Activated CD4-positive, CD25-positive, alpha-beta regulatory T cell (primary cell): ENCODE data around the gene SLC2A13.

Experiments
- DNase-seq, 4 experiments: peaks; one replicate each; lab custom pipeline; 2025; lab: John Stamatoyannopoulos, UW

SLC2A13 gene

DNA sequence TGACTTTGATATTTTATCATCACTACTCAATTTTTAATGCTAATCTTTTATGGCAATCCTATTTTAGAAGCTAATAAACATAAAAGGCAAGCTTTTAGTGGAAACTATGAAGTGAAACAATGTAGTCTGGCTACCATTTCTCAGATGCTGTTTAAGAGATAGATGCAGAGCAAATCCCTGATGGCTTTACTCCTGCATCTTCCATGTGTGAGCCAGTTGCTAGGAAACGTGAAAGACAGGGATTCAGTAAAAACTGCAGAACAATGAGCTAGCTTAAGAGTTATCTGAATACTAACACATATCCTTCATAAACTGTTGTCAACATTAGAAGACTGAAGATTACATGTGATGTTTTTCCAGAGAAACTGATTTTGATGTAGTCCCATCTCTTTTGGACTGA is 112.6 kb downstream of the SLC2A13 start:
- DNase-seq, result no peak

DNA sequence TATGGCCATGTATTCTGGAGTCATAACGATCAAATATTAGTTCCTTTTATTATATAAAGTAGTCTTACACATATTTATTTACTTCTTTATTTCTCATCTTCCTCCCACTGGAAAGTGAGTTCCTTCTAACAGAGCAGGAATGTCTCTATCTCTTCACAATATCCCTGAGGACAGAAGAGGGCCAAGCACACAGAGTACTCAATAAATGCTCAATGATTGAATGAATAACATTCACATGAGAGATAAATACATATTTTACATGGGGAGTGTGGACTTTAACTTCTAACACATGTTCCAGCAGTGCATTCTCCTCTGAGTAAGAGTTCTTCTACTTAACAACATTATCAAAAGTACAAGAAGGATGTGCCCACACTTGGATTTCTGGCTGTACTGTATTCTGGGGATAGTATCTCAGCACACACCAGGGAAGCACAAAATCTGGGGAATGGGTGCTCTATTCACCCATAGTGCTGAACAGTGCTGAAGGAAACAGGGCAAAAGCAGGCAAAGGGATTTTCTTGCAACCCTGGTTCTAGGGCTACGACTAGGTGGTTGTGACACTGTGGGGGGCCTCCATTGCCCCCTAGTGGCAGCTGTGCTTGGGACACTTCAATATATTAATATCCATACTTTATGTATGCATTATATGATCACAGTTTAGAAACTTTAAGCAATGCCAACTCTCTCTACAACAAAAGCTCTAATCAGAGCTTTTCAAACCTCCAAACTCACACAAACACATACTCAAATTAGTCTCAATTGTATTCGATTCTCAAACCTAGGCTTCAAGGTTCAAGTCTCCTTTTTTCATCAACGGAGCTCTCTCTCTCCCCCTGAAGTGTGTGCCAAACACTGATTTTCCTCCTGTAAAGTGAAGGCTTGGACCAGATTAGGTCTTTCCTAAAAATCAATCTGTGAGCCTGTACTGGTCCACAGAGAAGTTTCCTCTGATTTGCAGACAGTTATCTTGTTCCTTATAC is 115.5 kb downstream of the SLC2A13 start:
- DNase-seq, result peak; percentile 14 to 37 (median 26)

DNA sequence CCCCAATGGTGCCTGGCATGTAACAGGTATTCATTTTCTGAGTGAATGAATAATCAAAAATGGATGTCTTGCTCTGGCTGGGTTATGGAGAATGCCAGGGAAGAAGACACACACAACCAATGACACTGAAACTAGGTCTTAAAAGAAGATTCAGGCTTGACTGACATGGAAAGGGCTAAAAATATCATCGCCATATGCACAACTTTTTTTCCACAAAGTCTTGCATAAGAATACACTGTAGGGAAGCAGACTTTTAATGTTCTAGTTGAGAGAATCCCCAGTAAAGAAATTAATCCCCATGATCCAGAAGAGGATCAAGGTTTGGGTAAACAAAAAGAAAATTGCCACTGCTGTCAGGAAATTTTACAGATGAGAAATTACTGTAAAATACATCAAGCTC is 116.4 kb downstream of the SLC2A13 start:
- DNase-seq, result no peak

DNA sequence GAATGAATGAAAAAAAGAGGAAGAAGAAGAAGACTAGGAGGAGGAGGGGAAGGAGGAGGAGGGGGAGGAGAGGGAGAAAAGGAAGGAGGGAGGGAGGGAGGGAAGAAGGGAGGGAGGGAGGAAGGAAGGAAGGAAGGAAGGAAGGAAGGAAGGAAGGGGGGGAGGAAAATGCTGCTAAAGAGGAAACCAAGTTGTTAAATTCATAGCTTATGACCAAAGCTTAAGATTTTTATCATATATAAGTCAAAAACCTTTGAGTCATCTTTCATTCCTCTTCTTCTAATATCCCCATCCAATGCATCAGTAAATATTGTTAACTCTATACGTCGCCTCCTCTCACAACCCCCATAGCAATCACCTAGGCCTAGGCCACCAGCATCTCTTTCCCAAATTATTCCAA is 117.3 kb downstream of the SLC2A13 start:
- DNase-seq, result no peak

DNA sequence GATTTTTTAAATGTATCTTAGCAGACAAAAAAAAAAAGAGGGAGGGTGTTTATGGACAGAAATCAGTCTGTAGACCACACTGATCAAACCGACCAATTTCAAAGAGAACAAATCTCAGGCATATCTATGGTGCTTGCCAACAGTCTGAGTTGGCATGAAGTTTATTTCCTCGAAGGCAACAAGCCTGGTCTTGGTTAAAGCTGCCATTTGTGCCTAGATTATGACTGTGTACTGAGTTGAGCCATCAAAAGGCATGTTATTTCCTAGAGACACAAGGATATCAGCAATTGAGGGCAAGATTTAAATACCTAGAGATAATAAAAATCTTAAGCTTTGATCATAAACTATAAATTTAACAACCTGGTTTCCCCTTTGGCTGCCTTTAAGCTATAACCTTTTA is 119.2 kb downstream of the SLC2A13 start:
- DNase-seq, result no peak

DNA sequence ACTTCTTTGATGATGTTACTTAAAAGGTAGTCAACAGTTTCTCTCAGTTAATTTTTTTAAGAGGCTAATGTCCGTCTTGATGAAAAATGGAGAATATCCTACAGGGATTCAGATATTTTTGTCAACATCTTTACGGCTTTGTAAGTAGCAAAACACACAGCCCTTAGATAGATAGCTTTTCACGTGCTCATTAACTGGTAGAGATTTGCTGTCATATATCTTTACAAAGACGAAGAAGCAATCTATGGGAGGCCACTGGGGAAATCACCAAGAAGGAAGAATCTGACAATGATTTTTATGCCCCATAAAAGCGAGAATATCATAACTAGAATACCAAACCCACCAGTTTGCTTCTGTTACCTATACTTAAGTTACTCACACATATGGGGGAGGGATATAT is 121.2 kb downstream of the SLC2A13 start:
- DNase-seq, result no peak

DNA sequence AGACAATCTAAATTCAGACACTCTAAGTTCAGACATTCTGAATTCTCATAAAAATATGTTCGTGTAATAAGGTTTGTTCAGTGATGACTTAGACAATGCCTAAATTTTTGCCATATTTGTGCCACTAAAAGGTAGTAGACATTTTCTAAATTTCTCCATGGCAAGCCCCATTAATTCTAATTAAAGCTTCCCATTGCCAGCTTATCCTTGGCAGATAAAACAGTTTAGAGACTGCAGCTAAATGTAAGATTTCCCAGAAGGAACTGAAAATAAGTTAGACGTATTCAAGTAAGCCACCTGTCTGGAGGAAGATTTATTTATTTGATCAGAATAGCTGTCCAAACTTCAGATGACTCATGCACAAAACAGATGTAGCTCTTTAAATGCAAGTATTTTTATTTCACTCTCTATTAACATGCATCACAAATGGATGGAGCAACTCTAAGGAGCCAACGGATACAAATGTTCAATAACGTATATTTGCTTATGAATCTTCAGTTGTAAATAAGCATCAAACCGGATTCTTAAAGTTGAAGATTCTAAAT is 130.4 kb downstream of the SLC2A13 start:
- DNase-seq, result no peak

DNA sequence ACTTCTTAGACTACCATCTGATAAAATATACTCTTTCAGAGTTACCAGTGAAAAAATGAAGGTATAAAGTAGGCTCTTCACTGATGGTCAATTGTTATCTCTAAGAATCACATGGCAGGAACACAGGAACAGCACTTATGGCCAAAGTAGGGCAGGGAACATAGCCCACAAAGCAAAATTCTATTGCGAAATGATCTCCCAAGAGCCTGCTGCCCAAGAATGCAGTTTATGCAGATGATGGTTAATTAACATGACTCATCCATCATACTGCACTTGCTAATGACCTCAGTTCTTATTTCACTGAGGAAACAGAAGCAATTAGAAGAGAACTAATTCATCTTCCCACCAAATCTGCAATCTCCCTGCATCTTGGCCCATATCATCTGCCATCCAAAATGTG is 133.8 kb downstream of the SLC2A13 start:
- no peak for DNase-seq

DNA sequence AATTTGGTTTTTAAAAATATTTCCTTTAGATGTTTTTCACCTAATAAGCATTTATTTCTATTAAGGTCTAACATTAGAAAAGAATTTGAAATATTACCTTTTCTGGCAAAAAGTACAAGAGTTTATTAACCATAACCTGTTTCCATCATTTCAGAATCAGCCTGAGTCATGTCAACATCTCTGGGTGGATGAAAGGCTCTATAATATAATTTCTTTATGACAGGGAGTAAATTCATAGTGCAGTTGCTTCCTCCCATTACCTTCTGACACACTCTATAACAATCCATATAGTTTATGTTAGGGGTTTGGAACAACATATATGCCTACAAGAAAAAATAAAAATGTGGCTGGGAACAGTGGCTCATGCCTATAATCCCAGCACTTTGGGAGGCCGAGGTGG is 134.5 kb downstream of the SLC2A13 start:
- no peak for DNase-seq

DNA sequence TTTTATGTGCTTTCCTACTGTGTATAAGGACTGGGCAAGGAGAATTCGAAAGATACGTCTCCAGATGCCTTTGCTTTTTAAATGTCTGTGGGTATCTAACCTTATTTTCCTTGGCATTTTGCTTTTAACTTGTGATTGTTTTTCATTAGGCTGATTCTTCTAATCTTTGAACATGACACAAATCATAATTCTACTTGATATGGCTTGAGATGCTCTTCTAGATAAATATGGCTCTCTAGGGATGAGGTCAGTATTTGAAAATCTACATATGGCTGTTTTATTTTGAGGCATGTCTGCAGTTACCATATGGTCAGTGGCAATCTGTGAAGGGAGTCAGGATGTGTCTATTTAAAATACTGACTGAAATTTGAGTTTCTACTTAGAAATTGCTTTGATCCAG is 139.2 kb downstream of the SLC2A13 start:
- no peak for DNase-seq

DNA sequence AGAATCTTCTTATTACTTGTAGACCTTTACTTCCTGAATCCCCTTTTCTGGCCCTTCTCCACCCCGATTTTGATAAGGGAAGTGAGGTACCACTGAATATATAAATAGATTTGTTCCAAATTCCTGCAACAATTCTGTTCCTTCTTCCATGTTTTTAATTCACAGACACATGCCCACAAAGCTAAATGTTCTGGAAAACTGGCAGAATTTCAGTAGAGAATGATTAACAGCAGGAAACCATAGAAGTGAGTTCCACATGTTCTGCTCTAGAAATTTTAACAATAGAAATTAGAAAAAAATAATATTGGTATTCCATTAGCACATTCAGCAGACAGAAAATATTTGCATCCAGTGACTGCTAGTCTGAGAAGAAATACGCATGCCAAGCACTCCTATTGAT is 139.6 kb downstream of the SLC2A13 start:
- no peak for DNase-seq

DNA sequence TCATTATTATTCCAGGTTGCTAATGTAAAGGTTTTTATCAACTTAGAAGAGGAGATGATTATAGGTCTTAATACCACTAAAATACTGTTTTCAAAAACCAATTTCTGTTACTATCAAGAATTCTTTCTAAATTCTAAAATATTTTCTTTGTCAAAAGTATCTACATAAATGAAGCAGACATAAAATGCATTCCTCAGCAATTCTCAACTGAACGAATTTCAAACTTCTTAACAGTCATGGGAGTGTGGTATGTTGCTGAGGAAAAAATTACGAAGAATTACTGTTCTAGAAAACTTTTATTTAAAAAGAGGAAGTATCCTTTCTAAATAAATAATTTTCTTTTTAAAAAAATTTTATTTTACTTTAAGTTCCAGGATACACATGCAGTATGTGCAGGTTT is 146.4 kb downstream of the SLC2A13 start:
- no peak for DNase-seq

DNA sequence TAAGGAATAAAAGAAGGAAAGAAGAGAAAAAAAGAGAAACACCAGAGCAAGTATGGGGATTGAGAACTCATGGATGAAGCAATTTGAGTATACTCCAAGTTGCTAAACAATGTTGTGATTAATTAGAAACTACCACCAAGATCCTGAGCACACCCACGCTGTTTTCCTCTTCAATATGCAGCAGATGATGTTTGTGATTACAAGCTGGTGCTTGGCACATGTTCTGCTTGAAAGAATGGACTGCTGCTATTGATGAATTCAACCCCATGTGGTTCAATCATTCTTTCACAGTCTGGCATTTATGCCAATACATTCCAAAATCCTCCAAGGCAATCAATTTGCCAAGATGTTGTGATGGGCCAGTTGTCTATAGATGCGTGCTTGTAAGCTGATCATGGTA is 146.8 kb downstream of the SLC2A13 start:
- no peak for DNase-seq

DNA sequence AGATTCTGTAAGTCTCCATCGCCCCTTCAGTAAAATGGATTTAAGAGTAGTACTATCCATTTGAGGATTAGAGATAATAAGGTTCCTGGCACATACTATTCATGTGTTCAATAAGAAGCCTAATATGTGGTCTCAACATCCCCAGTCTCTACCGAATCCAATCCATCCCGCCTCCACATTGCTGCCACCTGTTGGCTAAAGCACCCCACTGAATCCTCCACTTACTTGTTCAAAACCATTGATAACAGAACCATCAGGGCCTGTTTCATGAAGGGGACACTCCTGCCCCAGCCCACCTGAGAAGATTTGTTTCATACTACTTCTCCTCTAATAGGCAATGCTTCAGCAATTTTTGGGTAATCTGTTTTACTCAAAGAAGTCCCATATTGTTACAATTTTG is 147.5 kb downstream of the SLC2A13 start:
- DNase-seq, result no peak

DNA sequence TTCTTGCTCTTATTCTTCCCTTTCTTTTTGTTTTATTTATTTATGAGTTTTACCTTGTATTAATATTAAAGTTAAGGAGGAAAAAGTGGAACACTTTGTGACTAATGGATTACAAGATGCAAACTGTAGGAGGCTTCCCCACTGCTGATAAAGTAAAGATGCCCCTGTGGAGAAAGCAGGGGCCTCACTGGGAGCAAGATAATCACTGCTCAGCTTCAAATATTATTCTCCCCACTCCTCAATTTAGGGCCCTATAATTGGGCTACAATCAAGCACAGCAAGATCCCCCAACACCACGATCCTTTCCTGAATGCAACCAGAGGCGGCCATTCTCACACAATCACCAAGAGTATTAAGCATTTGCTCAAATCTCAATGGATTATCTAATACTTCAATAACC is 149.2 kb downstream of the SLC2A13 start:
- DNase-seq, result no peak

DNA sequence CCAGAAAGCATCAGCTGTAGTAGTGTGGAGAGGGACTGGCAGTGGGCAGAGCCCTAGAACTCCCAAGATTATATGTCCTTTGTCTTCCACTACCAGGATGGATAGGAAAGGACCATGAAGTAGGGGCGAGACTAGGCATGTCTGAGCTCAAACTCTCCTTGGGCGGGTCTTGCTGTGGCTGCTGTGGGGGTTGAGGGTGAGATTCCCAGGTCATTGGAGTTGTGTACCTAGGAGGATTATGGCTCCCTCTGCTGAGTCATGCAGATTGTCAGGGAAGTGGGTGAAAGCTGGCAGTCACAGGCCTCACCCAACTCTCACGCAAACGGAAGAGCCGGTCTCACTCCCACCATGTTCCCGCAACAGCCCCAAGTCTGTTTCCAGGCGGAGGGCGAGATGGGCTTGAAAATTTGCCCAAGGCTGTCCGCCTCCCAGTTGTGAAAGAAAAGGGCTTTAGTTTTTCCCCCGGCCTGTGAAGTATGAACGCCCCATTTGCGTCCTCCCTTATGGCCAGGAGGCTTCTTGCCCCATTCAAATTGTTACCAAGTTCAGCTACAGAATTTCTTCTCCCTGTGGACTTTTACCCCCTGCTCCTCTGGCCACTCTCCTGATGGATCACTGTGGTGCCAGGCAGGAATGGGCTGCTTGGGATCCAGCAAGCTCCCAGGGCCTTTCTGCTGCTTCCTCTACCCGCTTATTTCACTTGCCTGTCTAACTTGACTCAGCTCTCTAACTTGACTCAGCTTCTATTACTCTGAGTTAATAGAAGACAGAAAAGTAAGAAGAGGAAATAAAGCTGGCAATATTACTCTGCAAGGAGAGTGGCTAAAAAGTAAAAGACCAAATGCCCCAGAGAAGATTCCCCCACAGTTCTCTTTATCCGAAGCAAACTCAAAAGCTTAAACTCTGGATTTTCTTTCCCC is 159.3 kb downstream of the SLC2A13 start:
- DNase-seq, result no peak

DNA sequence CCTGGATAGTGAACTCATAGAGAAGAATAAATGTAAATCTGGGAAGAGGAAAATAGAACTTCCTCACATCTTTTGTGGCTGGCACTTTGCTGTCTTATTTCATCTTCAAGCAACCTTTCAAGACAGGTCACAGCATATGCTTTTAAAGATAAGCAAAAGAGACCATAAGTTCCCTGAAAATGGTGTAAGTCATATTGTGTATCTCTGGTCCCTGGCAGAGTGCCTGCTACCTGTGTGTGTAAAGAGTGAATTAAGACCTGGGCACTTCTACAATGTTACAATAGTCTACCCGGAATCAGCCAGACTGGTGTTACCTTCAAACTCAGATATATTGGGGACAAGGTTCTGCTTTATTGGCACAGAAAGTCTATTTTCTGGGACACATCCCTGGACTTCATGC is 168.8 kb downstream of the SLC2A13 start:
- no peak for DNase-seq

DNA sequence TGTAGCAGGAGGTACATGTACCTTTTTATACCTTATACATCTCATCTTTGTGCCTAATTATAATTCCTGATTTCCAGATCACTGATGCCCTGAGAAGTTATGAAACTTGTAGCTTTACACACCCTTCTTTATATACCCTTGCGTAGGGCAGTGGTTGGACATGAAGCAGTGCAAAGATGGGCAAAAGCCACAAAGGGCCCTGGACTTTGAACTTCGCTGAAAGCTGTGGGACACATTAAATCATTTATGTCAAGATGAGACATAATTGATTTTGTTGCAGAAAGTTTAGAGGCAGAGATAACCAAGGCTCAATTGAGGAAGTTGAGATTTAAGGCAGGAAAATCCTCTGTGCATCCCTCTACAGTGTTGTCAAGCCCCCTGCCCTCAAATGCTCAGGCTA is 170.0 kb downstream of the SLC2A13 start:
- no peak for DNase-seq

DNA sequence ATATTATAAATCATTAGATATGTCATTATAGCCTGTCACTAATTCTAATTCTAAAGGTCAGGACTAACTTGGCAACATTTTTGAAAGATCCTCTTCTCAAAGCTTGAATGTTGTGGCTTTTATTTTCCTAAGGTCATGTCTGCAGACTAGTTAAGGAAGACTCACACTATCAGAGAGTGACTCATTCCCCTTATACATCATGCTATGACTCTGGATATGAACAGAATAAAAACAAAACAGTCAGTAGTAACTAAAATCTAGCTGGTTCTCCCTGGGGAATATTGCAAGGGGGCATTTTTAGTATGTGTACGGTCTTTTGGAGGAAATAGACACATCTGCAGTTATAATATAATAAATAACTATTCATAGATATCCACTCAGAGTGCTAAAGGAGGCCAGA is 170.6 kb downstream of the SLC2A13 start:
- no peak for DNase-seq

DNA sequence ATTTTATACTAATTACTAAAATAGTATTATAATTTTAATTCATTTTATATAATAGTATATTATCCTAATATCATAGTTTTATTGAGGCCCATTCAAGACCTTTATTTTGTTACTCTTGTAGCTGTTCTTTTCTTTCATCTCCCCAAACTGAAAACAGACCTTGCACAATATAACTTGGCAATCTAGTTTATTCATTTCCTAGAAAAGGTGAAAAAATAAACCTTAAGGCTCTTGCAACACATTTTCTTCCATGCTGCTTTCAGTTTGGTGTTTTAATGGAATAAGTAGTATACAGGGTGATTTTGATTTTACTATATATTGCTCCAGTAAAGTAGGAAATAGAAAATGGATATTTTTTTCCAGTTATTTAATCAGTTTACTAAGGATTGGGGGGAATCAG is 174.0 kb downstream of the SLC2A13 start:
- DNase-seq, result no peak

DNA sequence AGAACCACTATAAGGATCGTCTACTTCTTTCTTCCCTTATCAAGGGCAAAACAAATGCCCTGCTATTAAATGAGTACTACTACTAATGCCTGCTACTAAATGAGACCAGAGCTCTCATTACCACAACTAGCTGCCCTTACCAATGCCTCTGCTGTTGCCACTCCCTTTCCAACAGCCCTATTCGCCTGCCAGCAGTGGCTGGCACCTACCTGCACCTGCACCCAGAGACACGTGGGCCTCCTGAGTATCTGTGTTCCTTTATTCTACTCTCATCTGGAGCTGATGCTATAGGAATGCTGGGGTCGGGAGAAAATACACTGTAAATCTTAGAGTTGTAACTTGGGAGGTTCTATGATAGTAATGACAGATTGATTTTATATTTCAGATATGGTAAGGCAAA is 174.7 kb downstream of the SLC2A13 start:
- DNase-seq, result no peak

DNA sequence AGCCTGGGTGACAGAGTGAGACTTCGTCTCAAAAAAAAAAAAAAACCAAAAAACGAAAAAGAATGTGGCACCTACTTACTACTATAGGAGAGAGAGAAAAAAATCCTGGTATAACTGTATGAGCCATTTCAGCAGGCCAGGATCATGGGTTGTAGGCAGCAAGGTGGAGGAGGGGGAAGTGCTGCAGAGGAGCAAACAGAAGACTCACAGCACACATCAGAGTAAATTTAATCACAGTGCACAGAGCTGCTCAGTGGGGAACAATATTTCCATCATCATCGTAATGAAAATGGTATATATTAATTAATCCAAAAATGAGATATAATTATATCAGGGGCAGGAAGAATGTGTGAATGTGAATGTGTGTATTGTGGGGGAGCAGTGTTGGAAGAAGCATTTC is 175.8 kb downstream of the SLC2A13 start:
- no peak for DNase-seq
